ENCODE measurements around the gene CCL25.

The CCL25 gene

GRCh38 chr19:8045872-8046568 is 6.5 kb upstream of the CCL25 start:
- DNase-seq (ENCODE audit: low spot score): no peak

- DNase-seq (ENCODE audit: low spot score): no peak
These were observed 5.9 kb upstream of the CCL25 start for GRCh38 chr19:8046569-8047165.

- DNase-seq (ENCODE audit: low spot score): peak; percentile 82
These were observed 2.1 kb upstream of the CCL25 start for GRCh38 chr19:8050274-8051096.

GRCh38 chr19:8054169-8054568 is 1.6 kb downstream of the CCL25 start:
- DNase-seq (ENCODE audit: low spot score): no peak

- no peak for DNase-seq (ENCODE audit: low spot score)
These were observed 4.0 kb downstream of the CCL25 start for GRCh38 chr19:8056533-8056932.

- no peak for DNase-seq (ENCODE audit: low spot score)
These were observed 5.1 kb downstream of the CCL25 start for GRCh38 chr19:8057545-8058270.

- DNase-seq (ENCODE audit: low spot score): no peak
These were observed 12.6 kb downstream of the CCL25 start for GRCh38 chr19:8064911-8065874.

GRCh38 chr19:8065875-8066261 is 13.3 kb downstream of the CCL25 start:
- no peak for DNase-seq (ENCODE audit: low spot score)

- DNase-seq (ENCODE audit: low spot score): peak; percentile 60
These were observed 16.8 kb downstream of the CCL25 start for GRCh38 chr19:8069096-8069973.

GRCh38 chr19:8071912-8072311 is 19.4 kb downstream of the CCL25 start:
- DNase-seq (ENCODE audit: low spot score): no peak

- DNase-seq (ENCODE audit: low spot score): no peak
These were observed 21.9 kb downstream of the CCL25 start for GRCh38 chr19:8074501-8074900.

GRCh38 chr19:8075158-8076074 is 22.9 kb downstream of the CCL25 start:
- no peak for DNase-seq (ENCODE audit: low spot score)

- DNase-seq (ENCODE audit: low spot score): no peak
These were observed 27.4 kb downstream of the CCL25 start for GRCh38 chr19:8079988-8080387.

- DNase-seq (ENCODE audit: low spot score): no peak
These were observed 28.3 kb downstream of the CCL25 start for GRCh38 chr19:8080832-8081231.

GRCh38 chr19:8081569-8082550 is 29.3 kb downstream of the CCL25 start:
- DNase-seq (ENCODE audit: low spot score): no peak

- no peak for DNase-seq (ENCODE audit: low spot score)
These were observed 30.6 kb downstream of the CCL25 start for GRCh38 chr19:8083141-8083540.

- no peak for DNase-seq (ENCODE audit: low spot score)
These were observed 31.6 kb downstream of the CCL25 start for GRCh38 chr19:8084152-8084551.
